Panc1 (cell line): ENCODE data around the gene GBX1. TPM values are rescaled to one million over a fixed set of nuclear protein-coding genes. Genes with fewer than 3 reads are reported as not detected.

ENCODE experiments used
- ATAC-seq: fragments of 200-7000 bp; cut with Tn5 transposase; 2 replicates; pipeline ENCODE4 v1.9.1; 2020; ENCODE audit warnings: mild to moderate bottlenecking, moderate library complexity
- BruUV-seq: library from RNA; stranded (reverse); fragments of 400-500 nt; replicated peaks from 2 replicates; lab custom pipeline; 2021; lab: Mats Ljungman, UMichigan
- CTCF ChIA-PET: fragments of 300-600 bp; sonication (Branson Sonifier 250); formaldehyde crosslinking; loops from one replicate; lab custom pipeline; 2022; ENCODE audit warnings: antibody characterized with exemption; lab: Charles Lee
- POLR2A ChIA-PET: fragments of 300-600 bp; sonication (Branson Sonifier 250); formaldehyde crosslinking; loops from one replicate; lab custom pipeline; 2022; ENCODE audit warnings: antibody characterized with exemption; lab: Charles Lee
- DNase-seq: peaks from one replicate; pipeline ENCODE4 v3.0.0-alpha.2; 2010; ENCODE audit warnings: low read depth, low spot score
- H3K27ac ChIP-seq: 2 replicates; pipeline ENCODE4 v1.5.1; 2011; ENCODE audit warnings: mild to moderate bottlenecking, low read length, inconsistent platforms
- H3K27me3 ChIP-seq: fragments of 200-500 bp; sonication (Bioruptor generic); 2 replicates; pipeline ENCODE4 v1.6.0; 2014; ENCODE audit warnings: low read length, inconsistent platforms; ENCODE audit not compliant: control insufficient read depth, insufficient read depth
- H3K36me3 ChIP-seq: fragments of 200-500 bp; sonication (Bioruptor generic); 2 replicates; pipeline ENCODE4 v1.5.1; 2014; ENCODE audit warnings: inconsistent platforms, mild to moderate bottlenecking, low read length, moderate library complexity; ENCODE audit not compliant: control insufficient read depth, insufficient read depth
- H3K4me1 ChIP-seq: 2 replicates; pipeline ENCODE4 v1.5.1; 2011; ENCODE audit warnings: inconsistent platforms, mild to moderate bottlenecking, low read length, moderate library complexity; ENCODE audit not compliant: control insufficient read depth, insufficient read depth
- H3K4me3 ChIP-seq, 2 experiments: 2 replicates each; pipeline ENCODE4 v1.5.1; 2011 to 2012; ENCODE audit warnings: low read depth in 2 of 2, low read length in 2 of 2, mild to moderate bottlenecking in 2 of 2, inconsistent platforms in 1 of 2, moderate library complexity in 1 of 2
- H3K9me3 ChIP-seq: fragments of 200-500 bp; sonication (Bioruptor generic); 2 replicates; pipeline ENCODE4 v1.5.1; 2014; ENCODE audit warnings: low read depth, mild to moderate bottlenecking, inconsistent platforms, low read length, moderate library complexity; ENCODE audit not compliant: control insufficient read depth, insufficient read depth
- CTCF ChIP-seq: fragments of 450-650 bp; IDR thresholded peaks from 2 replicates; pipeline ENCODE4 v1.5.1; 2017; ENCODE audit warnings: mild to moderate bottlenecking
- POLR2AphosphoS5 ChIP-seq: IDR thresholded peaks from 2 replicates; pipeline ENCODE4 v1.6.1; 2012; ENCODE audit warnings: mild to moderate bottlenecking, low read depth, low read length, moderate library complexity
- REST ChIP-seq, 2 experiments: IDR thresholded peaks; 2 replicates each; pipeline ENCODE4 v1.6.1; 2011 to 2012; ENCODE audit warnings: low read depth in 2 of 2, control low read depth in 1 of 2, low read length in 1 of 2, mild to moderate bottlenecking in 1 of 2, moderate library complexity in 1 of 2; ENCODE audit not compliant: insufficient read depth in 1 of 2
- SIN3A ChIP-seq: IDR thresholded peaks from 2 replicates; pipeline ENCODE4 v1.6.1; 2012; ENCODE audit warnings: low read depth, mild to moderate bottlenecking, low read length, moderate library complexity, borderline replicate concordance; ENCODE audit not compliant: insufficient read depth
- TCF7L2 ChIP-seq: IDR thresholded peaks from 2 replicates; pipeline ENCODE4 v1.6.1; 2011; ENCODE audit warnings: mild to moderate bottlenecking, low read depth, low read length, inconsistent platforms
- in situ Hi-C: cut with HindIII; loops from 2 replicates; pipeline ENCODE4 v1.10.0; 2016; ENCODE audit warnings: low sequenced_read_pairs, low pct_unique_long_range_greater_than_20kb
- intact Hi-C: fragments of 100-400 bp; cut with micrococcal nuclease; formaldehyde crosslinking; loops from one replicate; pipeline ENCODE4 v1.10.0; 2022; ENCODE audit not compliant: unreplicated experiment
- total RNA-seq: library from RNA; stranded (reverse); gene quantifications from one replicate; pipeline ENCODE4 v1.2.1, GENCODE V29; 2021; ENCODE audit not compliant: unreplicated experiment

GBX1 gene
- total RNA-seq, 1 experiment from 2014 or later, result not detected

- H3K4me1 ChIP-seq, result peaks cover 10% of the 10 kb centered on the region
- ChIA-PET POLR2A (no interaction called here), CTCF (no interaction called here)
- no peaks in the 10 kb centered on the region for H3K27me3 ChIP-seq
- no peak for ATAC-seq
- DNase-seq, result no peak
- in situ Hi-C loops, result no loop called here
- BruUV-seq, result no TSS peak
- no peaks in the 10 kb centered on the region for H3K36me3 ChIP-seq
- H3K27ac ChIP-seq, result no peak overlapping the region
- no peaks in the 10 kb centered on the region for H3K9me3 ChIP-seq
- intact Hi-C loops, result no loop called here
- TF ChIP-seq SIN3A (no peak), TCF7L2 (no peak), CTCF (no peak), POLR2AphosphoS5 (no peak), REST (IDR thresholded peaks at IDR 0.05; ENCODE audit: insufficient read depth in 1 of 2, low read depth in 2 of 2, low read length in 1 of 2) (no peak)
- no peak overlapping the region for H3K4me3 ChIP-seq
Observed at GRCh38 chr7:151118108-151119054, 49.1 kb downstream of the GBX1 start.

GRCh38 chr7:151117565-151117964 lies 49.9 kb downstream of the GBX1 start:
- in situ Hi-C loops, result no loop called here
- intact Hi-C loops, result no loop called here
- no peak overlapping the region for H3K4me3 ChIP-seq
- H3K9me3 ChIP-seq, result no peaks in the 10 kb centered on the region
- POLR2A ChIA-PET, result no interaction called here
- BruUV-seq, result no TSS peak
- no peak for ATAC-seq
- DNase-seq, result no peak
- TF ChIP-seq SIN3A (no peak), TCF7L2 (no peak), REST (IDR thresholded peaks at IDR 0.05; ENCODE audit: insufficient read depth in 1 of 2, low read depth in 2 of 2, low read length in 1 of 2) (no peak), CTCF (no peak), POLR2AphosphoS5 (no peak)
- H3K27ac ChIP-seq, result no peak overlapping the region
- no peaks in the 10 kb centered on the region for H3K27me3 ChIP-seq
- peaks cover 14% of the 10 kb centered on the region for H3K4me1 ChIP-seq
- H3K36me3 ChIP-seq, result no peaks in the 10 kb centered on the region
- CTCF ChIA-PET, result no interaction called here
